DND-41 (cell line): ENCODE results near the gene MARCHF10.

Experiments
- EZH2 ChIP-seq: IDR thresholded peaks from 3 replicates; pipeline ENCODE4 v1.6.1; 2012; ENCODE audit warnings: borderline replicate concordance, low read depth, mild to moderate bottlenecking, moderate library complexity, low read length, inconsistent platforms; ENCODE audit not compliant: severe bottlenecking
- TF ChIP-seq, protein P1 (sequence below): IDR thresholded peaks from 2 replicates; pipeline ENCODE4 v1.5.1; 2012; ENCODE audit warnings: borderline replicate concordance, low read length, moderate library complexity, mild to moderate bottlenecking; ENCODE audit not compliant: poor library complexity, severe bottlenecking; ENCODE audit errors: extremely low read depth

DNA sequence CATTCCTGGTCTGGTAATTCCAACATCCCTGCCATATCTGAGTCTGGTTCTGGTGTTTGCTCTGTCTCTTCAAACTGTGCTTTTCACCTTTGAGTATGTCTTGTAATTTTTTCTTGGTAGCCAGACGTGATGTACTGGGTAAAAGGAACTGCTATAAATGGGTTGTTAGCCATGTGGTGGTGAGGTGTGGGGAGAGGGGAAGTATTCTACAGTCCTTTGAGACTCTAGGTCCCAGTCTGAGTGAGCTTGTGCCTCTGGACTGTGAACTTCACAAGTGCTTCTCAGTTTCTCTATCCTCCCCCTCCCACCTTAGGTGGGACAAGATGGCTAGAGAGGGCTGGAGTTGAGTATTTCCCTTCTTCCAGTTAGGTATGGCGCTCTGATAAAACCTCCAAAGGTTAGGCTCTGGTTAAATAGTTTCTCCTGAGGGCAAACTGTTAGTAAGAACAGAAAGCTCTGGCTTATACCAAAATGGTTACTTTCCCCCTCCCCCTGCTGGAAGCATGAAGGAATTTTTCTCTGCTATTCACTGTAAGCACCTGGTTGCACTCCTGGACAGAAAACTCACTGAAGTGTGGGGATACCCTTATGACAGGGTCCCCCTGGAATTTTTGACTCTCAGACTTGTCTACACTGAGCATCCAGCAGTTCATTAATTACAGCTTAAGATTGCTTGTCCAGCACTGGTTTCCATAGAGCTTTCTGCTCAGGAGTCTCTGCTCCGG lies 87.8 kb downstream of the MARCHF10 start:
- no peak for TF ChIP-seq EZH2
- TF ChIP-seq, protein P1, sequence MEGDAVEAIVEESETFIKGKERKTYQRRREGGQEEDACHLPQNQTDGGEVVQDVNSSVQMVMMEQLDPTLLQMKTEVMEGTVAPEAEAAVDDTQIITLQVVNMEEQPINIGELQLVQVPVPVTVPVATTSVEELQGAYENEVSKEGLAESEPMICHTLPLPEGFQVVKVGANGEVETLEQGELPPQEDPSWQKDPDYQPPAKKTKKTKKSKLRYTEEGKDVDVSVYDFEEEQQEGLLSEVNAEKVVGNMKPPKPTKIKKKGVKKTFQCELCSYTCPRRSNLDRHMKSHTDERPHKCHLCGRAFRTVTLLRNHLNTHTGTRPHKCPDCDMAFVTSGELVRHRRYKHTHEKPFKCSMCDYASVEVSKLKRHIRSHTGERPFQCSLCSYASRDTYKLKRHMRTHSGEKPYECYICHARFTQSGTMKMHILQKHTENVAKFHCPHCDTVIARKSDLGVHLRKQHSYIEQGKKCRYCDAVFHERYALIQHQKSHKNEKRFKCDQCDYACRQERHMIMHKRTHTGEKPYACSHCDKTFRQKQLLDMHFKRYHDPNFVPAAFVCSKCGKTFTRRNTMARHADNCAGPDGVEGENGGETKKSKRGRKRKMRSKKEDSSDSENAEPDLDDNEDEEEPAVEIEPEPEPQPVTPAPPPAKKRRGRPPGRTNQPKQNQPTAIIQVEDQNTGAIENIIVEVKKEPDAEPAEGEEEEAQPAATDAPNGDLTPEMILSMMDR = peak; percentile 41
